ENCODE measurements around the gene TRMT10B. TPM values are rescaled to one million over a fixed set of nuclear protein-coding genes. Genes with fewer than 3 reads are reported as not detected.
"Not testable (repeated sequence)": the region's sequence is repeated elsewhere in the genome, so short reads cannot be mapped to it uniquely, and the experiment has no call there.

The TRMT10B gene
- total RNA-seq, 2 experiments from 2014 or later, result 11.6 to 13.8 TPM

GRCh38 chr9:37739222-37739621, 14.4 kb upstream of the TRMT10B start:
- no peak overlapping the region for H3K4me3 Mint-ChIP-seq
- no peaks in the 10 kb centered on the region for H3K9me3 Mint-ChIP-seq (ENCODE audit: low read depth)
- H3K27me3 Mint-ChIP-seq, result peaks cover 12% of the 10 kb centered on the region
- no peak overlapping the region for H3K27ac Mint-ChIP-seq
- H3K4me1 Mint-ChIP-seq, result no peaks in the 10 kb centered on the region
- DNase-seq, result no peak
- no peaks in the 10 kb centered on the region for H3K36me3 Mint-ChIP-seq
- CTCF ChIA-PET, result no interaction called here
- no peak for ATAC-seq

DNA sequence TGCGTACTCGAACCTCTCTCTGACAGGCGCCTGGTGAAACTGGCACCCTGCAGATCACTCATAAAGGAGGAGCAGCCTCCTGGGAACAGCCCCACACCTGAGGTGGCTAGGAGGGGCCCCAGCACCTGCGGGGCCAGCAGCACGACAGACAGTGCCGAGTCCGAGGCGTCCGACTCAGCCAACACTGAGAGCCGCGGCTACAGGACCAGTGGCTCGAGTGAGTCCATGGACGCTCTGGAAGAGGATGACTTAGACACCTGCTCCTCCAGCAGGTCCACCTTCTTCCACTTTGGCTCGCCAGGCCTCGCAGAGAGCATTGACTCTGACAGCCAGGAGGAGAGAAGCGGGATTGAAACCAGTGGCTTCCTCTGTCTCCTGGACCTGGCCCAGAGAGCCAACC, 13.5 kb upstream of the TRMT10B start:
- H3K27me3 Mint-ChIP-seq, result peaks cover 12% of the 10 kb centered on the region
- no peak for ATAC-seq
- no peaks in the 10 kb centered on the region for H3K36me3 Mint-ChIP-seq
- no peak overlapping the region for H3K27ac Mint-ChIP-seq
- DNase-seq, result no peak
- no peak overlapping the region for H3K4me3 Mint-ChIP-seq
- H3K9me3 Mint-ChIP-seq (ENCODE audit: low read depth), result no peaks in the 10 kb centered on the region
- CTCF ChIA-PET, result no interaction called here
- no peaks in the 10 kb centered on the region for H3K4me1 Mint-ChIP-seq

DNA sequence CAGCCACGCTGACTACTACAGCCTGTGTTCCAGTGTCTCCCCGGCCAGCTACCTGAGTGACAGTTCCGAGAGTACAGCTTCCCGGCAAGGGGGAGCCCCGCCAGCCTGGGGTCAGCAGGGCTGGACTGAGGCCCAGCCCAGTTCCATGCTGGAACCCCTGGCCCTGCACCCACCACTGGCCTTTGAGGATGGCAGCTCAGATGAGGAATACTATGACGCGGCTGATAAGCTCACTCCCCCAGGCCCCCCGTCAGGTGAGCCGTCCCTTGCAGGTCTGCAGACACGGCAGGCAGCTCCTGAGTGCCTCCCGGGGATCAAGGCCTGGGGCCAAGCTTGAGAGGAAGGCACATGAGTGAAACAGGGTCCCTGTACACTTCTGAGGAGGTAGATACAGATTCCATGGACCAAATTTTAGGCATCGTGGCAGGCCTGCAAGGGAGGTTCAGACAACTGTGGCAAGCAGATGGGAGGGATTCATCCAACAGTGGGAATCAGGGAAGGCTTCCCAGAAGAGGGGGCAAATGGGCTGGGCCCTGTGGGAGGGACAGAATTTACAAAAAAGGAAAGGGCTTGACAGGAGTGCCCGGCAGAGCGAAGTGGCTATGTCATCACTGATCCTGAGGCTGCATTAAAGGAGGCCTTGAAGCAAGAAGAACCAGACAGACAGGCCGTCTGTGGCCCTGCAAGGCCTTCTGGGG, 12.8 kb upstream of the TRMT10B start:
- Mint-ChIP-seq H3K4me3 (no peak overlapping the region), H3K9me3 (ENCODE audit: low read depth) (no peaks in the 10 kb centered on the region), H3K27me3 (peaks cover 7% of the 10 kb centered on the region), H3K4me1 (no peaks in the 10 kb centered on the region), H3K36me3 (no peaks in the 10 kb centered on the region), H3K27ac (no peak overlapping the region)
- ATAC-seq (no peak), DNase-seq (no peak)
- CTCF ChIA-PET, result interaction anchor here (0.6 kb wide), 1 partner anchor 161 kb away, joined by 4 read pairs; no protein-coding TSS in a partner anchor

DNA sequence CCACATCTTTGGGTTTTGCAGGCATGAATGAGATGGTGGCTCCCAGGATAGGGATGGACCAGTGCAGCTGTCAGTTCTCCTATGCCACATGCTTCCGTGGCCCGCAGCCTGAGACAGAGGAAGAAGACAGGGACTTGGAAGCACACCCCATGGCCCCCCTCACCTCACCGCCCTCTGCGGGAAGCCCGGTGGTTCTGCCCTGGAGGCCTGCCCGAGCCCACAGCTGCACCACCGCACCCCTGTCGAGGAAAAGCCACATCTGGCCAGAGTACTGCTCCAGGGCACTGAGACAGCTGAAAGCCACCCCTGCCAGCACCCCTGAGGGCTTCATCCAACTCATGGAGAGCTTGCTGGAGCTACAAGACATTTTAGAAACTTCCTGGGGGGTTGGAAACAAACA, 7.6 kb upstream of the TRMT10B start:
- Mint-ChIP-seq H3K4me3 (no peak overlapping the region), H3K36me3 (no peaks in the 10 kb centered on the region), H3K27me3 (peaks cover 5% of the 10 kb centered on the region), H3K9me3 (ENCODE audit: low read depth) (no peaks in the 10 kb centered on the region), H3K4me1 (no peaks in the 10 kb centered on the region), H3K27ac (no peak overlapping the region)
- DNase-seq (no peak), ATAC-seq (no peak)
- CTCF ChIA-PET, result interaction anchor here (0.9 kb wide), 1 partner anchor 169 kb away, joined by 4 read pairs; no protein-coding TSS in a partner anchor

DNA sequence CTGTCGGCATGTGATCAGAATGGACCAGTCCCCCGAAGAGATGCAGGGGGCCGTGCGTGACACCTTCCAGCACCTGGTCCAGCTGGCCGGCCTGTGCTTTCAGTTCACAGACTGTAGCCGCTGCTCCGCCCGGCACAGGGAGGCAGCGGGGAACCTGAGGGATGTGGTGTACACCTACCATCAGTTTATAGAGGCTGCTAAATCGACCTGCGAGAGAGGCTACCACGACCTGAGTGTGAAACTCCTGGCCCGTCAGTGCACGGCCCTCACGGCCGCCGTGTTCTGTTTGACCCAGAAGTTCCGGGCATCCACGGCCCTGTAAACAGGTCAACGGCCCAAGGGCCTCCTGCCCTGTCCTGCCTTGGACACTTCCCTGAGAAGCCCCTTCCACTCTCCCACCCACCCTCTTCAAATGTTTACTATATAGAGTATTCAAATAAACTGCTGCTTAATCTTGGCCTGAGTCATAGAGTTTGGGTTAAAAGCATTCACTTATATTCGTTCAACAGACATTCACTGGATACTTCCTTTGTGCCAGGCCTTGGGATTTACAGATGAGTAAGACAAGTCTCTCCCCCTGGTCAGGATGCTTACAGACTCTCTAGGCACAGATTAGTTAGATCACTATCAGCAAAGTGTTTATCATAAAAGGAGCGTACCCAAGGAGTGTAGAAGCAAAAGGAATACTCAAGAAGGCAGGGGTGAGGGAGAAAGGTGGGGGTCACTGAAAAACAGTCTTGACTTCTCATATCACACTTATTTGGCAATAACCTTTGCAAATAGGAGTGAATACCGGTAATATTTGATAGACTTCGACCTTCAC, 6.9 kb upstream of the TRMT10B start:
- H3K4me3 Mint-ChIP-seq, result no peak overlapping the region
- no peak overlapping the region for H3K27ac Mint-ChIP-seq
- ATAC-seq (no peak), DNase-seq (no peak)
- no peaks in the 10 kb centered on the region for H3K36me3 Mint-ChIP-seq
- no peaks in the 10 kb centered on the region for H3K9me3 Mint-ChIP-seq (ENCODE audit: low read depth)
- CTCF ChIA-PET, result interaction anchor here (0.9 kb wide), 1 partner anchor 169 kb away, joined by 4 read pairs; no protein-coding TSS in a partner anchor
- H3K4me1 Mint-ChIP-seq, result no peaks in the 10 kb centered on the region
- H3K27me3 Mint-ChIP-seq, result peaks cover 5% of the 10 kb centered on the region

DNA sequence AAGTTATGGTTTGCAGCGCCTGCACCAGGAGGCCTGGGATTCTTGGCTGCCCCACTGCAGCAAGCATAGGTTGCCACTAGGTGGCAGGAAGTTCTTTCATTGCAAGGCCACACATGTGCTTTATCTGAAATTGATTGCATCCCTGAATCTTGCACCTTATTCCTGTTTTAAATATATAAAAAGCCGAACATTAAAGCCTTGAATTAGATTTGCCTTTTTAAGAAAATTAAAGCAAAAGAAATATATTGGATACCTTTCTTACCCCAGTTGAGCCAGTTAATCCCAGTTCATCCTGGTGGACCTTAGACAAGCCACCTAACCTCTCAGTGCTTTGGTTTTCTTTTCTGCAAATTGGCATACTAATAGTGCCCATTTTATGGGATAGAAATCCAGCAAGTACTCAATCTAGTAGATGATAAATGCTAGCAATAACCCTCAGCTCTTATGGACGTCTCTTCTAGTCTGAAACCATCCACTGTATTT, 6.3 kb upstream of the TRMT10B start:
- H3K36me3 Mint-ChIP-seq, result no peaks in the 10 kb centered on the region
- peak; percentile 71 for DNase-seq
- peak; percentile 89 for ATAC-seq
- H3K4me1 Mint-ChIP-seq, result no peaks in the 10 kb centered on the region
- H3K9me3 Mint-ChIP-seq (ENCODE audit: low read depth), result no peaks in the 10 kb centered on the region
- peaks cover 5% of the 10 kb centered on the region for H3K27me3 Mint-ChIP-seq
- no peak overlapping the region for H3K27ac Mint-ChIP-seq
- CTCF ChIA-PET, result no interaction called here
- H3K4me3 Mint-ChIP-seq, result no peak overlapping the region

DNA sequence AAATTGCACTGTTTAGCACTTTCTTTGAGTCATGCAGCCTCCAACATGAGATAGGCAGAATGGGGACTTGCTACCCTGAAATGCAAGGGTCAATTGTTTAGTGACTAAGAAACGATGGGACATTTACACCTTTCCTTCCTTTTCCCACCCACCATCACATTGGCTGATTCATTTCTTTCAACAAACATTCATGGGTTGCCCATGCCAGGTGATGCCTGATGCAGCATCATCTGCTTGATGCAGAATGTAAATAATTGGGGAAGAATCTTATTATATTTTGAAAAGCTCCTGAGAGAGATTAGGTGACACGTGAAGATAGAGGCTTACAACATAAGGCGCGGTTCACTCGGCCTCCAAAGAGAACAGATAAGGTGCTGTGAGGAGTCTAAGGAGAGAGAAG, 4.5 kb upstream of the TRMT10B start:
- H3K27ac Mint-ChIP-seq, result no peak overlapping the region
- H3K9me3 Mint-ChIP-seq (ENCODE audit: low read depth), result no peaks in the 10 kb centered on the region
- H3K36me3 Mint-ChIP-seq, result peaks cover 2% of the 10 kb centered on the region
- peaks cover 14% of the 10 kb centered on the region for H3K4me1 Mint-ChIP-seq
- no peak overlapping the region for H3K4me3 Mint-ChIP-seq
- H3K27me3 Mint-ChIP-seq, result peaks cover 5% of the 10 kb centered on the region
- CTCF ChIA-PET, result interaction anchor here (1.2 kb wide), 1 partner anchor 25 kb away, joined by 4 read pairs; no protein-coding TSS in a partner anchor
- no peak for DNase-seq
- no peak for ATAC-seq

- Mint-ChIP-seq H3K27me3 (no peaks in the 10 kb centered on the region), H3K36me3 (peaks cover 8% of the 10 kb centered on the region), H3K4me3 (no peak overlapping the region), H3K27ac (no peak overlapping the region), H3K4me1 (peaks cover 26% of the 10 kb centered on the region), H3K9me3 (ENCODE audit: low read depth) (no peaks in the 10 kb centered on the region)
- CTCF ChIA-PET, result no interaction called here
- no peak for DNase-seq
- no peak for ATAC-seq
These were observed 2.4 kb upstream of the TRMT10B start for GRCh38 chr9:37751186-37751585.

DNA sequence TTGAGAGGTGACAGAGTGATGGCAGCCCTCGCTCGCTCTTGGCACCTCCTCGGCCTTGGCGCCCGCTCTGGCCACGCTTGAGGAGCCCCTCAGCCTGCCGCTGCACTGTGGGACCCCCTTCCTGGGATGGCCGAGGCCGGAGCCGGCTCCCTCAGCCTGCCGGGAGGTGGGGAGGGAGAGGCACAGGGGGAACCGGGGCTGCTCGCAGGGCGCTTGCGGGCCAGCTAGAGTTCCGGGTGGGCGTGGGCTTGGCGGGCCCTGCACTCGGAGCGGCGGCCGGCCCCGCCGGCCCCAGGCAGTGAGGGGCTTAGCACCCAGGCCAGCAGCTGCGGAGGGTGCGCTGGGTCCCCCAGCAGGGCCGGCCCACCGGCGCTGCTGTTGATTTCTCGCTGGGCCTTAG, 1.9 kb upstream of the TRMT10B start:
- CTCF ChIA-PET; H3K27me3 Mint-ChIP-seq; DNase-seq; H3K27ac Mint-ChIP-seq; H3K9me3 Mint-ChIP-seq (ENCODE audit: low read depth); ATAC-seq; H3K36me3 Mint-ChIP-seq; H3K4me3 Mint-ChIP-seq: not testable (repeated sequence)
- peaks cover 26% of the 10 kb centered on the region for H3K4me1 Mint-ChIP-seq

- H3K4me3 Mint-ChIP-seq; DNase-seq; ATAC-seq; H3K36me3 Mint-ChIP-seq; H3K27ac Mint-ChIP-seq; H3K9me3 Mint-ChIP-seq (ENCODE audit: low read depth); H3K27me3 Mint-ChIP-seq: not testable (repeated sequence)
- H3K4me1 Mint-ChIP-seq, result peaks cover 26% of the 10 kb centered on the region
- CTCF ChIA-PET, result interaction anchor here (1.1 kb wide), 1 partner anchor 151 kb away, joined by 3 read pairs; no protein-coding TSS in a partner anchor
These were observed 1.5 kb upstream of the TRMT10B start for GRCh38 chr9:37752112-37752511.

DNA sequence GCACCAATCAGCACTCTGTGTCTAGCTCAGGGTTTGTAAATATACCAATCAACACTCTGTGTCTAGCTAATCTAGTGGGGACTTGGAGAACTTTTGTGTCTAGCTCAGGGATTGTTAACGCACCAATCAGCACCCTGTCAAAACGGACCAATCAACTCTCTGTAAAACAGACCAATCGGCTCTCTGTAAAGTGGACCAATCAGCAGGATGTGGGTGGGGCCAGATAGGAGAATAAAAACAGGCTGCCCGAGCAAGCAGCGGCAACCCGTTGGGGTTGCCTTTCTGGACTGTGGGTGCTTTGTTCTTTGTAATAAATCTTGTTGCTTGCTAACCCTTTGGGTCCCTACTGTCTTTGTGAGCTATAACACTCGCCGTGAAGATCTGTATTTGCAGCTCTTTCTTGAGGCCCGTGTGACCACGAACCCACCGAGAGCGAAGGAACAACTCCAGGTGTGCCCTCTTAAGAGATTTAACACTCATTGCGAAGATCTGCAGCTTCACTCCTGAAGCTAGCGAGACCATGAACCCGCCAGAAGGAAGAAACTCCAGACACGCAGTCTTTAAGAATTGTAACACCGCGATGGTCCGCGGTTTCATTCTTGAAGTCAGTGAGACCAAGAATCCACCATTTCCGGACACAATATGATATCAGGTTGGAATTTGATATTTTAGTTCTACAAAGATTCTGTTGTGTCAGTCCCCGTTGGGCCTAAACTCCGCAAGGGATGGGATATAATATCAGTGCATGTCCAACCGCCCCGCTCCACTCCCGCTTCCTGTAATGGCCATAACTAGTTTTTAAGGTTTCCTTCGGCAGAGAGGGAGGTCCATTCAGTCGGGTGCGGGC, 740 bp upstream of the TRMT10B start:
- CTCF ChIA-PET, result interaction anchor here (1.1 kb wide), 1 partner anchor 150 kb away, joined by 3 read pairs; no protein-coding TSS in a partner anchor
- DNase-seq, result no peak
- Mint-ChIP-seq H3K4me1 (peaks cover 26% of the 10 kb centered on the region), H3K36me3 (peaks cover 8% of the 10 kb centered on the region), H3K9me3 (ENCODE audit: low read depth) (no peaks in the 10 kb centered on the region), H3K27me3 (no peaks in the 10 kb centered on the region), H3K27ac (peak overlapping the region; percentile 91), H3K4me3 (peak overlapping the region; percentile 94)
- ATAC-seq, result no peak

DNA sequence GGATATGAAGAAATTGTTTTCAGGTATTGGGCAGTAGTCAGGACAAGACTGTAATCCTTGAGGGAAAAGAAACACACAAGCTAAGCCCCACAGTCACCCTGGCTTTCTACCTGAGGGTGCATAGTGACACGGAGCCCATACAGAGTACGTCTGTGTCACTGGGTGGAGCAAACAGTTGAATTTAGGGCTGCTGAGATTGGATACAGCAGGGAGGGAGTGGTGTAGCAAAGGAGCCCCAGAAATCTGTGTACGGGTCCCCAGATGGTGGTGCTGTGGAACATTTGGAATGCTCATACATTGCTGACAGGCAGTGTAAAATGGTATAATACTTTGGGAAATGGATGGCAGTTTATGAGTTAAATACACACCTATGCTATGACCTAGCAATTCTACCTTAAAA, 5.1 kb downstream of the TRMT10B start:
- no peaks in the 10 kb centered on the region for H3K9me3 Mint-ChIP-seq (ENCODE audit: low read depth)
- no peaks in the 10 kb centered on the region for H3K27me3 Mint-ChIP-seq
- H3K36me3 Mint-ChIP-seq, result peaks cover 20% of the 10 kb centered on the region
- H3K27ac Mint-ChIP-seq, result no peak overlapping the region
- DNase-seq (no peak), ATAC-seq (no peak)
- no peak overlapping the region for H3K4me3 Mint-ChIP-seq
- CTCF ChIA-PET, result interaction anchor here (1.6 kb wide), 1 partner anchor 9 kb away, joined by 3 read pairs; no protein-coding TSS in a partner anchor
- peaks cover 16% of the 10 kb centered on the region for H3K4me1 Mint-ChIP-seq

Data from activated CD8-positive, alpha-beta memory T cell treated with anti-CD3 and anti-CD28 coated beads, Interleukin-2, amount 10 ng/mL, durations not matched to agents 7 days and 5 days (primary cell).